ENCODE measurements around the gene BCLAF3.

The BCLAF3 gene

DNA sequence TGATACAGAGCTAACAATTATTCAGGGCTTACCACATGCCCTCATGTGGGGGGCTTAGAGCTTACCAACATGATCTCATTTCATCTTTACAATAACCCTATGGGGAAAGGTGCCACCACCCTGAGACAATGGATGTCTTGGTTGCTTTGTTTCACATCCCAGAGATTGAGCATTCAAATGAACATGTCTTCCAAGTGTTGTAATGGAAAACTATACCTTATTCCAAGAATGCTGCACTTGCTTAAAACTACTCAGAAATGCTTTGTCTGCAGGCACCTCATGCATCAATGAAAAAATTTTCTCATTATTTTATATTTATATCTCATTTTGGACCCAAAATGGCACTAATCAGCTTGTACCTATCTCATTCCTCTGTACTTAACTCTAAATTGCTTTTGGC lies 34.6 kb downstream of the BCLAF3 start:
- H3K9me3 ChIP-seq (ENCODE audit: control insufficient read depth, insufficient read depth, low read length): no peaks in the 10 kb centered on the region
- H3K9ac ChIP-seq (ENCODE audit: low read depth, low read length): no peak overlapping the region
- H3K36me3 ChIP-seq (ENCODE audit: insufficient read depth, low read length): peaks cover 3% of the 10 kb centered on the region; the same call in 1 of the 2 replicates
- no peaks in the 10 kb centered on the region for H3K4me1 ChIP-seq (ENCODE audit: insufficient read depth, low read length)

DNA sequence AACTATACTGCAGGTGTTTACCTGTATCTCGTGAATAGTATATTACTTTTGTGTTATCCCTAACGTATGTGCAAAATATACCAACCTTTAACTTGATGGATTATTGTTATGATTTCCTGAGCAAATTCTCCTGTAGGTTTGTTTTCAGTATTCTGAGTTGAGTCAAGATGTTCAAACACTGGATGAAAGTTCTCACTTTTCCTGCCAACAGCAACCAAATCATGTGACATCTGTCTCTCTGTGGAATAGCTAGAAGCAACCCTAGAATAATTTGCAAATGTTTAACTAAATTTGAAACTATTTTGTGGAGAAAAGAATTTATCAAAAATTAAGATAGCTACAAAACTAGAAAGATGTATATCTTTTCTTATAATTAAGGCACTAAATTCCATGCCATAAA lies 35.6 kb downstream of the BCLAF3 start:
- Histone ChIP-seq H3K4me1 (ENCODE audit: insufficient read depth, low read length) (no peaks in the 10 kb centered on the region; the same call in 1 of the 2 replicates), H3K9me3 (ENCODE audit: control insufficient read depth, insufficient read depth, low read length) (no peaks in the 10 kb centered on the region), H3K36me3 (ENCODE audit: insufficient read depth, low read length) (peaks cover 3% of the 10 kb centered on the region; the same call in 1 of the 2 replicates), H3K9ac (ENCODE audit: low read depth, low read length) (no peak overlapping the region)

DNA sequence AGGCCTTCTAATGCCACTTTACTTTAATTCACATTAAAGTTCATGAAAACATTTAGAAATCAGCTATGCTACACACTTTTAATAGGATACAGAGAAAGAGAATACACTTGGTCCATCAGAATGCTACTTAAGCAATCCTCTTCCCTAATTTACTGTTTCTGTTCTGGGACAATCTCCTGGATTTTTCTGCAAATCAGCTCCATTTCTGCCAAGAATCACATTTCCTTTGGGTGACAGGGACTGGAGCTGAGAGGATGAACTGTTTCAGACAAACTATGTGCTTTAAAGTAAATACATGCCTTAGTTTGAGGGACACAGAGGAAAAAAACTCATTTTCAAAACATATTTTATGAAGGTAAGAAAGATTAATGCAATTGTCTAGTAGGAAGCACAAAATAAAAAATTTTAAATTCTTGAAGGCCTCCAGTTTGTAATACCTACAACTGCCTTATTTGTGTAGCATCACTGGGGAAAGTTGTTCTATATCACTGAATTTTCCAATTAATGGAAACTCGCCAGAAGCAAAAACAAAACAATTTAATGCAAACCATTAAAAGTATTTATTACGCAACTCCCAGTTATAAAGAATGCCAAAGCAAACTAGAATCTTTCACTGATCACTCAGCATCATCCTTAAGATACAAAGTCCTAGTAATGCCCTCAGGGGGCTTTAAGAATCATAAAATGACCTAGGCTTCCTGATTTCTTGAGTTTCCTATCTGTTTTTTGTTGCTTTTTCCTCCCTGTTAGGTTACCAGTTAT lies 36.3 kb downstream of the BCLAF3 start:
- Histone ChIP-seq H3K9ac (ENCODE audit: low read depth, low read length) (no peak overlapping the region), H3K9me3 (ENCODE audit: control insufficient read depth, insufficient read depth, low read length) (no peaks in the 10 kb centered on the region), H3K36me3 (ENCODE audit: insufficient read depth, low read length) (peaks cover 3% of the 10 kb centered on the region; the same call in 1 of the 2 replicates), H3K4me1 (ENCODE audit: insufficient read depth, low read length) (no peaks in the 10 kb centered on the region; the same call in 1 of the 2 replicates)

DNA sequence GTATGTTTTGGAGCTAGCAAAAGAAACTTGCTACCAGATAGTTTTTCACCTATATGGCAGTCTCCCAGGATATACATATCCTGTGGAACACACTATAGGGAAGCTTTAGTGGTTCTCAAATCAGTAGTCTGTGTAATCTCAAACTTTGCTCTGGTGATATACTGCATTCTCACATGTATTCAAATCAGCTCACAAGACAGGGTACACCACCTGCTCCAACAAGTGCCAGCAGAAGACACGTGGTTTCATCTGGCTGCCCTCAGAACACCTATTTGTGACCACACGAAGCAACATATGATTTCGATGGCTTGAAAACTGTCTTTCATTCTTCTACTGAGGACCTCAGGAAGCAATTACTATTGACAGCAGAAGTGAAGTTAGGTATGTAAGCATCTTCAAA lies 37.7 kb downstream of the BCLAF3 start:
- Histone ChIP-seq H3K9ac (ENCODE audit: low read depth, low read length) (no peak overlapping the region), H3K9me3 (ENCODE audit: control insufficient read depth, insufficient read depth, low read length) (no peaks in the 10 kb centered on the region), H3K4me1 (ENCODE audit: insufficient read depth, low read length) (no peaks in the 10 kb centered on the region; the same call in 1 of the 2 replicates), H3K36me3 (ENCODE audit: insufficient read depth, low read length) (peaks cover 3% of the 10 kb centered on the region; the same call in 1 of the 2 replicates)

DNA sequence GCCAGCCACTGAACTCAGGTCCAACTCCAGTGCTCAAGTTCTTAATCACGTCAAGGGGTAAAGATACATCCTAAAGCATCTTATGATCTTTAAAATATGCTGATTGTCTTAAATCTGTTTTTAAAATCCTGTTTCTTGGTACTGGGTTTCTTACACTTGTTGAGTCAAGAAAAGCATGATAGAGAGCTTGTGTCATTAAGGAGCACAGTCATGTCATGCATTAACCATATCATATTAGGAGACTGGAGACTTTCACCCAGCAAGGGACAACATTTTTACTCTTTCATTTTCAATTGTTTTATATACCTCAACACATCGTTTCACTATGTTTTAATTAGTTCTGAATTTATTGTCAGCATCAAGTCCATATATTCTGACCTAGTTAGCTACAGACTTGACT lies 41.5 kb downstream of the BCLAF3 start:
- Histone ChIP-seq H3K4me1 (ENCODE audit: insufficient read depth, low read length) (peaks cover 7% of the 10 kb centered on the region; the same call in 1 of the 2 replicates), H3K36me3 (ENCODE audit: insufficient read depth, low read length) (peaks cover 3% of the 10 kb centered on the region; the same call in 1 of the 2 replicates), H3K9me3 (ENCODE audit: control insufficient read depth, insufficient read depth, low read length) (no peaks in the 10 kb centered on the region; the same call in 1 of the 2 replicates), H3K9ac (ENCODE audit: low read depth, low read length) (no peak overlapping the region)

DNA sequence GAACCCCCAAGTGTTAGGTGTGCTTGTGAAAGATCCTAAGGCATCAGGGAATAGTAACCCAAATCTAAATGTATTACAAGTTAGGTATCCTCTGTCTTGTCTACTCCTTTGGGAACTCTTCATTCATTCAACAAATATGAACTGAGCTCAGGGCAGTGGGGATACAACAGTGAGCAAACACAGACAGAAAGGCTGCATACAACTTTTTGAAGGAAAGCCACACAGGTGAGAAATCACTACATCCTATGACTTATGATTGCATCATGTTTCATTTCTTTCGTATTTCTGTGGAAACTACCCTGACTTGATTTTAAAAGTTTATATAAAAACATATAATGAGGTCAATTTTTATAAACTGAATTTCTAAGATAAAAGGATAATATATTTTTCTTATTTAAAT lies 43.2 kb downstream of the BCLAF3 start:
- no peaks in the 10 kb centered on the region for H3K36me3 ChIP-seq (ENCODE audit: insufficient read depth, low read length)
- H3K9me3 ChIP-seq (ENCODE audit: control insufficient read depth, insufficient read depth, low read length): no peaks in the 10 kb centered on the region; the same call in 1 of the 2 replicates
- no peak overlapping the region for H3K9ac ChIP-seq (ENCODE audit: low read depth, low read length)
- peaks cover 7% of the 10 kb centered on the region; the same call in 1 of the 2 replicates for H3K4me1 ChIP-seq (ENCODE audit: insufficient read depth, low read length)
